Memory B cell (primary cell): ENCODE measurements around the gene KRTAP29-1.

ENCODE experiments used
- ATAC-seq: fragments of 150-1000 bp; cut with Tn5 transposase; 2 replicates; pipeline ENCODE4 v1.10.0; 2021; ENCODE audit warnings: low read depth, mild to moderate bottlenecking, moderate library complexity
- DNase-seq, 2 donors: peaks; one replicate each; pipeline ENCODE4 v3.0.0; 2022; ENCODE audit warnings: low spot score in 2 of 2
- H3K27ac Mint-ChIP-seq: one replicate; pipeline ENCODE4 v1.8.0; 2022; ENCODE audit warnings: mild to moderate bottlenecking, moderate library complexity, mixed read lengths
- H3K27me3 Mint-ChIP-seq: one replicate; pipeline ENCODE4 v1.8.0; 2022; ENCODE audit warnings: mixed read lengths
- H3K36me3 Mint-ChIP-seq: one replicate; pipeline ENCODE4 v1.8.0; 2022; ENCODE audit warnings: mild to moderate bottlenecking, mixed read lengths
- H3K4me1 Mint-ChIP-seq: one replicate; pipeline ENCODE4 v1.8.0; 2022; ENCODE audit warnings: mixed read lengths
- H3K4me3 Mint-ChIP-seq: one replicate; pipeline ENCODE4 v1.8.0; 2022; ENCODE audit warnings: mild to moderate bottlenecking, moderate library complexity, mixed read lengths
- H3K9me3 Mint-ChIP-seq: one replicate; pipeline ENCODE4 v1.8.0; 2022; ENCODE audit warnings: mixed read lengths

KRTAP29-1 gene

GRCh38 chr17:41322903-41323895 is 20.5 kb upstream of the KRTAP29-1 start:
- Mint-ChIP-seq H3K4me3 (no peak overlapping the region), H3K27me3 (peaks cover 2% of the 10 kb centered on the region), H3K4me1 (peaks cover 7% of the 10 kb centered on the region), H3K9me3 (peaks cover 8% of the 10 kb centered on the region), H3K27ac (no peak overlapping the region), H3K36me3 (peaks cover 2% of the 10 kb centered on the region)
- DNase-seq (no peak), ATAC-seq (no peak)

- Mint-ChIP-seq H3K9me3 (peaks cover 8% of the 10 kb centered on the region), H3K4me1 (peaks cover 7% of the 10 kb centered on the region), H3K27me3 (peaks cover 2% of the 10 kb centered on the region), H3K4me3 (no peak overlapping the region), H3K27ac (no peak overlapping the region), H3K36me3 (peaks cover 2% of the 10 kb centered on the region)
- peak in 1 of 2 donors; percentile 27 for DNase-seq
- ATAC-seq, result peak; percentile 65
Observed at GRCh38 chr17:41322094-41322902, 19.6 kb upstream of the KRTAP29-1 start.

GRCh38 chr17:41318231-41318630 is 15.6 kb upstream of the KRTAP29-1 start:
- Mint-ChIP-seq H3K4me3 (no peak overlapping the region), H3K4me1 (peaks cover 7% of the 10 kb centered on the region), H3K27ac (no peak overlapping the region), H3K9me3 (peaks cover 8% of the 10 kb centered on the region), H3K36me3 (peaks cover 2% of the 10 kb centered on the region), H3K27me3 (peaks cover 4% of the 10 kb centered on the region)
- ATAC-seq (no peak), DNase-seq (no peak)

- Mint-ChIP-seq H3K9me3 (peaks cover 8% of the 10 kb centered on the region), H3K27me3 (peaks cover 8% of the 10 kb centered on the region), H3K27ac (no peak overlapping the region), H3K4me3 (no peak overlapping the region), H3K36me3 (peaks cover 2% of the 10 kb centered on the region), H3K4me1 (peaks cover 3% of the 10 kb centered on the region)
- DNase-seq, result no peak
- ATAC-seq, result no peak
Observed at GRCh38 chr17:41315814-41316445, 13.3 kb upstream of the KRTAP29-1 start.

- peaks cover 8% of the 10 kb centered on the region for H3K27me3 Mint-ChIP-seq
- H3K4me1 Mint-ChIP-seq, result peaks cover 3% of the 10 kb centered on the region
- H3K9me3 Mint-ChIP-seq, result peaks cover 7% of the 10 kb centered on the region
- DNase-seq (no peak), ATAC-seq (no peak)
- H3K27ac Mint-ChIP-seq, result no peak within 1 kb of the TSS
- H3K36me3 Mint-ChIP-seq, result peaks cover 2% of the 10 kb centered on the region
- no peak within 1 kb of the TSS for H3K4me3 Mint-ChIP-seq
Observed at GRCh38 chr17:41315204-41315794, 12.6 kb upstream of the KRTAP29-1 start, which contains the start of gene KRTAP17-1. KRTAP17-1 (minus strand) TSS chr17:41315710; CDS start chr17:41315650, 60 bp downstream.

GRCh38 chr17:41311111-41311510 is 8.5 kb upstream of the KRTAP29-1 start:
- Mint-ChIP-seq H3K36me3 (peaks cover 2% of the 10 kb centered on the region), H3K4me1 (peaks cover 35% of the 10 kb centered on the region), H3K27ac (no peak overlapping the region), H3K4me3 (no peak overlapping the region), H3K27me3 (peaks cover 8% of the 10 kb centered on the region), H3K9me3 (no peaks in the 10 kb centered on the region)
- DNase-seq, result no peak
- ATAC-seq, result no peak

- no peaks in the 10 kb centered on the region for H3K9me3 Mint-ChIP-seq
- H3K4me1 Mint-ChIP-seq, result peaks cover 40% of the 10 kb centered on the region
- ATAC-seq, result no peak
- peak within 1 kb of the TSS; percentile 83 for H3K27ac Mint-ChIP-seq
- peak; percentile 25 to 41 for DNase-seq
- peaks cover 2% of the 10 kb centered on the region for H3K36me3 Mint-ChIP-seq
- peak within 1 kb of the TSS; percentile 76 for H3K4me3 Mint-ChIP-seq
- peaks cover 5% of the 10 kb centered on the region for H3K27me3 Mint-ChIP-seq
Observed at GRCh38 chr17:41308918-41309359, 6.3 kb upstream of the KRTAP29-1 start, which contains the start of gene KRTAP16-1. KRTAP16-1 (minus strand) TSS chr17:41309309; CDS start chr17:41309253, 56 bp downstream.

GRCh38 chr17:41308251-41308917 is 5.7 kb upstream of the KRTAP29-1 start:
- no peaks in the 10 kb centered on the region for H3K9me3 Mint-ChIP-seq
- peak; percentile 80 for ATAC-seq
- peak; percentile 58 to 67 for DNase-seq
- peak overlapping the region; percentile 76 for H3K4me3 Mint-ChIP-seq
- H3K4me1 Mint-ChIP-seq, result peaks cover 44% of the 10 kb centered on the region
- H3K27me3 Mint-ChIP-seq, result peaks cover 5% of the 10 kb centered on the region
- peak overlapping the region; percentile 83 for H3K27ac Mint-ChIP-seq
- peaks cover 2% of the 10 kb centered on the region for H3K36me3 Mint-ChIP-seq

- Mint-ChIP-seq H3K27ac (peak overlapping the region; percentile 83), H3K4me1 (peaks cover 44% of the 10 kb centered on the region), H3K27me3 (peaks cover 4% of the 10 kb centered on the region), H3K9me3 (no peaks in the 10 kb centered on the region), H3K36me3 (peaks cover 2% of the 10 kb centered on the region), H3K4me3 (peak overlapping the region; percentile 76)
- no peak for ATAC-seq
- DNase-seq, result no peak
Observed at GRCh38 chr17:41307647-41308046, 5.0 kb upstream of the KRTAP29-1 start.

- Mint-ChIP-seq H3K27me3 (peaks cover 9% of the 10 kb centered on the region), H3K9me3 (peaks cover 4% of the 10 kb centered on the region), H3K4me3 (no peak overlapping the region), H3K4me1 (peaks cover 39% of the 10 kb centered on the region), H3K27ac (no peak overlapping the region), H3K36me3 (peaks cover 7% of the 10 kb centered on the region)
- no peak for ATAC-seq
- no peak for DNase-seq
Observed at GRCh38 chr17:41304091-41304490, 1.4 kb upstream of the KRTAP29-1 start.

- peaks cover 7% of the 10 kb centered on the region for H3K36me3 Mint-ChIP-seq
- H3K9me3 Mint-ChIP-seq, result peaks cover 4% of the 10 kb centered on the region
- no peak for DNase-seq
- H3K27ac Mint-ChIP-seq, result no peak overlapping the region
- H3K27me3 Mint-ChIP-seq, result peaks cover 14% of the 10 kb centered on the region
- H3K4me3 Mint-ChIP-seq, result no peak overlapping the region
- peaks cover 28% of the 10 kb centered on the region for H3K4me1 Mint-ChIP-seq
- ATAC-seq, result no peak
Observed at GRCh38 chr17:41302981-41303380, 330 bp upstream of the KRTAP29-1 start.

GRCh38 chr17:41301204-41301790 is 1.4 kb downstream of the KRTAP29-1 start:
- H3K4me3 Mint-ChIP-seq, result no peak overlapping the region
- H3K36me3 Mint-ChIP-seq, result peaks cover 7% of the 10 kb centered on the region
- peaks cover 12% of the 10 kb centered on the region for H3K4me1 Mint-ChIP-seq
- no peak overlapping the region for H3K27ac Mint-ChIP-seq
- peaks cover 4% of the 10 kb centered on the region for H3K9me3 Mint-ChIP-seq
- H3K27me3 Mint-ChIP-seq, result peaks cover 14% of the 10 kb centered on the region
- no peak for ATAC-seq
- DNase-seq, result no peak
